ENCODE data around the gene BZW1.

The BZW1 gene

GRCh38 chr2:200770847-200771246 is 40.9 kb upstream of the BZW1 start:
- DNase-seq (ENCODE audit: low read depth): peak; percentile 52
- no peak overlapping the region for H3K4me3 ChIP-seq (ENCODE audit: low read length)
- TF ChIP-seq, protein P1, sequence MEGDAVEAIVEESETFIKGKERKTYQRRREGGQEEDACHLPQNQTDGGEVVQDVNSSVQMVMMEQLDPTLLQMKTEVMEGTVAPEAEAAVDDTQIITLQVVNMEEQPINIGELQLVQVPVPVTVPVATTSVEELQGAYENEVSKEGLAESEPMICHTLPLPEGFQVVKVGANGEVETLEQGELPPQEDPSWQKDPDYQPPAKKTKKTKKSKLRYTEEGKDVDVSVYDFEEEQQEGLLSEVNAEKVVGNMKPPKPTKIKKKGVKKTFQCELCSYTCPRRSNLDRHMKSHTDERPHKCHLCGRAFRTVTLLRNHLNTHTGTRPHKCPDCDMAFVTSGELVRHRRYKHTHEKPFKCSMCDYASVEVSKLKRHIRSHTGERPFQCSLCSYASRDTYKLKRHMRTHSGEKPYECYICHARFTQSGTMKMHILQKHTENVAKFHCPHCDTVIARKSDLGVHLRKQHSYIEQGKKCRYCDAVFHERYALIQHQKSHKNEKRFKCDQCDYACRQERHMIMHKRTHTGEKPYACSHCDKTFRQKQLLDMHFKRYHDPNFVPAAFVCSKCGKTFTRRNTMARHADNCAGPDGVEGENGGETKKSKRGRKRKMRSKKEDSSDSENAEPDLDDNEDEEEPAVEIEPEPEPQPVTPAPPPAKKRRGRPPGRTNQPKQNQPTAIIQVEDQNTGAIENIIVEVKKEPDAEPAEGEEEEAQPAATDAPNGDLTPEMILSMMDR (IDR thresholded peaks at IDR 0.05; ENCODE audit: insufficient read depth, low read depth, low read length, missing control alignments): no peak

- TF ChIP-seq, protein P1 (IDR thresholded peaks at IDR 0.05; ENCODE audit: insufficient read depth, low read depth, low read length, missing control alignments): no peak
- H3K4me3 ChIP-seq (ENCODE audit: low read length): no peak overlapping the region
- DNase-seq (ENCODE audit: low read depth): no peak
These were observed 39.1 kb upstream of the BZW1 start for GRCh38 chr2:200772620-200773019.

- DNase-seq (ENCODE audit: low read depth): no peak
- no peak overlapping the region for H3K4me3 ChIP-seq (ENCODE audit: low read length)
- TF ChIP-seq, protein P1 (IDR thresholded peaks at IDR 0.05; ENCODE audit: insufficient read depth, low read depth, low read length, missing control alignments): no peak
These were observed 38.6 kb upstream of the BZW1 start for GRCh38 chr2:200773083-200773482.

DNA sequence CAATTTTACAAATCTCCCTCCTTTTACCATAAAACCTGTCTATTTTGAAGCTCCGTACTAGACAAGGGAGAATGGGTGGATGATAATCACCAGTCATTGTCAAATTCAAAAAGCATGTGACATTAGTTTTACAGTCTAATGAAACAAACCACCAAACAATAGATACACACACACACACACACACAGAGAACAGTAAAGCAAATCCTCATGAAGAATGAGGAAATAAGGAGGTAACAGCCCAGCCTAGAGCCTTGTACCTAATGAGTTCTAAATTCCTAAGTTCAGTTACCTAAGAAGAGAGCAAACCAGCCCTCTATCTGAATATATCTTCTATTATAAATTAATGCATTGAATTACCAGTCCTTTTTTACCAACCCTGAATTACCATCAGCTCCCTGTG is 36.8 kb upstream of the BZW1 start:
- TF ChIP-seq, protein P1 (IDR thresholded peaks at IDR 0.05; ENCODE audit: insufficient read depth, low read depth, low read length, missing control alignments): no peak
- no peak overlapping the region for H3K4me3 ChIP-seq (ENCODE audit: low read length)
- DNase-seq (ENCODE audit: low read depth): no peak

- TF ChIP-seq, protein P1 (IDR thresholded peaks at IDR 0.05; ENCODE audit: insufficient read depth, low read depth, low read length, missing control alignments): no peak
- DNase-seq (ENCODE audit: low read depth): peak; percentile 46
- no peak overlapping the region for H3K4me3 ChIP-seq (ENCODE audit: low read length)
These were observed 34.4 kb upstream of the BZW1 start for GRCh38 chr2:200777275-200777674.

DNA sequence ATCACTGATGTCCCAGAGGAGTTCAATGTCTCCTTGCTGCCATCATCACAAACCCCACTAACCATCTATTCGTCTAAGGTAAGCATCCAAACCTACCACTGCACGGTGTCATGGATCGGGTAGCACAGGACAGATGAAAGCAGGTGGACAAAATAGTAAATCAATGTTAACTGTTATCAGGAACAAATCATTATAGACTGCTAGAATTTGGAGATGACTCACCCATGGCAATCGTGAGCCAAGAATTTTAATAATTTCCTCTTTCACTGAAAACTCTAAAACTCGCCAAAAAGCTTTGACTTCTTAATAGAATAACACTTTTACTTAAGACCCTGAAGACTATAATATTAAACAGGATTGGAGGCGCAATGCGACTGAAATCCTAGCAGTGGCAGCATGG is 33.7 kb upstream of the BZW1 start:
- TF ChIP-seq, protein P1 (IDR thresholded peaks at IDR 0.05; ENCODE audit: insufficient read depth, low read depth, low read length, missing control alignments): no peak
- no peak for DNase-seq (ENCODE audit: low read depth)
- no peak overlapping the region for H3K4me3 ChIP-seq (ENCODE audit: low read length)

GRCh38 chr2:200779214-200779613 is 32.5 kb upstream of the BZW1 start:
- DNase-seq (ENCODE audit: low read depth): no peak
- TF ChIP-seq, protein P1 (IDR thresholded peaks at IDR 0.05; ENCODE audit: insufficient read depth, low read depth, low read length, missing control alignments): no peak
- H3K4me3 ChIP-seq (ENCODE audit: low read length): no peak overlapping the region
